ENCODE data around the gene DYRK1B. TPM values are rescaled to one million over a fixed set of nuclear protein-coding genes. Genes with fewer than 3 reads are reported as not detected.

The DYRK1B gene
- polyA plus RNA-seq, 1 donor (not counting 4 experiments of a cell fraction or from before 2014, with no cell fraction given) = 4.6 TPM

GRCh38 chr19:39797083-39797482 is 36.9 kb downstream of the DYRK1B start:
- Histone ChIP-seq H3K4me3 (ENCODE audit: control insufficient read depth in 2 of 3, extremely low read depth in 1 of 3, insufficient read depth in 2 of 3, low read depth in 1 of 3, low read length in 3 of 3) (no peak overlapping the region), H2AFZ (ENCODE audit: control insufficient read depth, low read length) (no peak overlapping the region), H3K36me3 (ENCODE audit: control insufficient read depth in 2 of 2, extremely low read depth in 1 of 2, insufficient read depth in 2 of 2, low read length in 2 of 2) (no peaks in the 10 kb centered on the region), H3K4me1 (ENCODE audit: control insufficient read depth, extremely low read depth, insufficient read depth, low read length) (no peaks in the 10 kb centered on the region), H3K9me1 (ENCODE audit: control insufficient read depth, extremely low read depth, insufficient read depth, low read length) (no peaks in the 10 kb centered on the region), H3K79me2 (ENCODE audit: control insufficient read depth, insufficient read depth, low read length) (no peaks in the 10 kb centered on the region), H3K9me3 (ENCODE audit: control insufficient read depth, low read depth, low read length) (no peaks in the 10 kb centered on the region), H3K27me3 (ENCODE audit: control insufficient read depth, extremely low read depth, insufficient read depth, low read length) (peaks cover 4% of the 10 kb centered on the region), H3K4me2 (ENCODE audit: control insufficient read depth, extremely low read depth, insufficient read depth, low read depth, low read length) (no peak overlapping the region), H4K20me1 (ENCODE audit: control insufficient read depth, extremely low read depth, insufficient read depth, low read length) (no peaks in the 10 kb centered on the region), H3K9ac (ENCODE audit: control insufficient read depth, extremely low read depth, insufficient read depth, low read length) (no peak overlapping the region), H3K27ac (ENCODE audit: control insufficient read depth, insufficient read depth, low read length) (no peak overlapping the region)
- no peak for TF ChIP-seq EZH2 (IDR thresholded peaks at IDR 0.05; ENCODE audit: low read length)
- TF ChIP-seq, protein P1, sequence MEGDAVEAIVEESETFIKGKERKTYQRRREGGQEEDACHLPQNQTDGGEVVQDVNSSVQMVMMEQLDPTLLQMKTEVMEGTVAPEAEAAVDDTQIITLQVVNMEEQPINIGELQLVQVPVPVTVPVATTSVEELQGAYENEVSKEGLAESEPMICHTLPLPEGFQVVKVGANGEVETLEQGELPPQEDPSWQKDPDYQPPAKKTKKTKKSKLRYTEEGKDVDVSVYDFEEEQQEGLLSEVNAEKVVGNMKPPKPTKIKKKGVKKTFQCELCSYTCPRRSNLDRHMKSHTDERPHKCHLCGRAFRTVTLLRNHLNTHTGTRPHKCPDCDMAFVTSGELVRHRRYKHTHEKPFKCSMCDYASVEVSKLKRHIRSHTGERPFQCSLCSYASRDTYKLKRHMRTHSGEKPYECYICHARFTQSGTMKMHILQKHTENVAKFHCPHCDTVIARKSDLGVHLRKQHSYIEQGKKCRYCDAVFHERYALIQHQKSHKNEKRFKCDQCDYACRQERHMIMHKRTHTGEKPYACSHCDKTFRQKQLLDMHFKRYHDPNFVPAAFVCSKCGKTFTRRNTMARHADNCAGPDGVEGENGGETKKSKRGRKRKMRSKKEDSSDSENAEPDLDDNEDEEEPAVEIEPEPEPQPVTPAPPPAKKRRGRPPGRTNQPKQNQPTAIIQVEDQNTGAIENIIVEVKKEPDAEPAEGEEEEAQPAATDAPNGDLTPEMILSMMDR (optimal IDR thresholded peaks at IDR 0.05 in 1 of 3, IDR thresholded peaks at IDR 0.05 in 1 of 3, conservative IDR thresholded peaks at IDR 0.05 in 1 of 3; ENCODE audit: extremely low read depth in 1 of 3, insufficient read depth in 2 of 3, low read length in 3 of 3) = no peak
- FAIRE-seq (no peak), DNase-seq (ENCODE audit: low read depth, low spot score) (no peak)
- dilution Hi-C loops (cut with MboI; ENCODE audit: extremely low pct_ligation_motif_present, low sequenced_read_pairs) = no loop called here

GRCh38 chr19:39796000-39796498 is 37.9 kb downstream of the DYRK1B start:
- dilution Hi-C loops (cut with MboI; ENCODE audit: extremely low pct_ligation_motif_present, low sequenced_read_pairs) = no loop called here
- TF ChIP-seq, protein P1 (optimal IDR thresholded peaks at IDR 0.05 in 1 of 3, IDR thresholded peaks at IDR 0.05 in 1 of 3, conservative IDR thresholded peaks at IDR 0.05 in 1 of 3; ENCODE audit: extremely low read depth in 1 of 3, insufficient read depth in 2 of 3, low read length in 3 of 3) = no peak
- no peak for TF ChIP-seq EZH2 (IDR thresholded peaks at IDR 0.05; ENCODE audit: low read length)

More at GRCh38 chr19:39796000-39796498, 37.9 kb downstream of the DYRK1B start:
- FAIRE-seq (no peak), DNase-seq (ENCODE audit: low read depth, low spot score) (no peak)
- Histone ChIP-seq H3K27me3 (ENCODE audit: control insufficient read depth, extremely low read depth, insufficient read depth, low read length) (peaks cover 4% of the 10 kb centered on the region), H3K9me3 (ENCODE audit: control insufficient read depth, low read depth, low read length) (no peaks in the 10 kb centered on the region), H3K9ac (ENCODE audit: control insufficient read depth, extremely low read depth, insufficient read depth, low read length) (no peak overlapping the region), H2AFZ (ENCODE audit: control insufficient read depth, low read length) (no peak overlapping the region), H3K4me2 (ENCODE audit: control insufficient read depth, extremely low read depth, insufficient read depth, low read depth, low read length) (no peak overlapping the region), H4K20me1 (ENCODE audit: control insufficient read depth, extremely low read depth, insufficient read depth, low read length) (no peaks in the 10 kb centered on the region), H3K9me1 (ENCODE audit: control insufficient read depth, extremely low read depth, insufficient read depth, low read length) (no peaks in the 10 kb centered on the region), H3K27ac (ENCODE audit: control insufficient read depth, insufficient read depth, low read length) (no peak overlapping the region), H3K4me3 (ENCODE audit: control insufficient read depth in 2 of 3, extremely low read depth in 1 of 3, insufficient read depth in 2 of 3, low read depth in 1 of 3, low read length in 3 of 3) (no peak overlapping the region), H3K79me2 (ENCODE audit: control insufficient read depth, insufficient read depth, low read length) (no peaks in the 10 kb centered on the region), H3K4me1 (ENCODE audit: control insufficient read depth, extremely low read depth, insufficient read depth, low read length) (no peaks in the 10 kb centered on the region), H3K36me3 (ENCODE audit: control insufficient read depth in 2 of 2, extremely low read depth in 1 of 2, insufficient read depth in 2 of 2, low read length in 2 of 2) (no peaks in the 10 kb centered on the region)

Data from keratinocyte (primary cell).